NOMO-1 treated with dmso at 0.1 percent for 144 hours (cell line): Measurements from ENCODE around the gene ZMPSTE24.

Experiments used
- DNase-seq: peaks from one replicate; lab custom pipeline; 2025; ENCODE audit not compliant: unreplicated experiment; lab: John Stamatoyannopoulos, UW

Gene ZMPSTE24

DNA sequence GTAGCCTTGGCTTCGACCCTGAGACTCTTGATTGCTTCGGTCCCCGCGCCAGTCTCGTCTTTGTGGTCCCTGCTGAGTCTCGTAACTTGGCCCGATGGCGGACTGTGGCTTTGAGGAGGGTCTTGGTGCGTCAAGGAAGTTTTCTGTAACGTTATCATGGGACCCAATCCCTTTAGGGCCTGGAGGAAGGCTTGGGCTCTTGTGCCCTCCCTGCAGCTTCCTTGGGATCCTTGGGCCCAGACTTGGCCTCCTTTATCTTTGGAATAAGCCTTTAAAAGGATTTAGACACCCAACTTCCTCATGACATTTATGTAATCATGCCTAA lies 371 bp downstream of the ZMPSTE24 start:
- DNase-seq: no peak

DNA sequence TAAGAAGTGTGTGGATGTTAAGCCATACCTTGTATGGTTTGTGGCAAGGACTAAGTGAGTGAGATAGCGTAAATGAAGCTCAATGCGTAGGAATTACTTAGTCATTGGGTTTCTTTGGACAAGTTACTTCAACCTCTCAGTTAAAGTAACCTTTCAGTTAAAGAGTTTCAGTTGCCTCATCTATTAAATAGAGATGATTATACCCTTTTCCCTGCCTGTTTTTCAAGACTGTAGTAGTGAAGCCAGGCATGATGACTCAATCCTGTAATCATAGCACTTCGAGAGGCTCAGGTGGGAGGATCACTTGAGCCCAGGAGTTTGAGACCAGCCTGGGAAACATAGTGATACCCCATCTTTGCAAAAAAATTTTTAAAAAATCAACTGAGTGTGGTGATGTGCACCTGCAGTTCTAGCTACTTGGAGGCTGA lies 6.3 kb downstream of the ZMPSTE24 start:
- no peak for DNase-seq

DNA sequence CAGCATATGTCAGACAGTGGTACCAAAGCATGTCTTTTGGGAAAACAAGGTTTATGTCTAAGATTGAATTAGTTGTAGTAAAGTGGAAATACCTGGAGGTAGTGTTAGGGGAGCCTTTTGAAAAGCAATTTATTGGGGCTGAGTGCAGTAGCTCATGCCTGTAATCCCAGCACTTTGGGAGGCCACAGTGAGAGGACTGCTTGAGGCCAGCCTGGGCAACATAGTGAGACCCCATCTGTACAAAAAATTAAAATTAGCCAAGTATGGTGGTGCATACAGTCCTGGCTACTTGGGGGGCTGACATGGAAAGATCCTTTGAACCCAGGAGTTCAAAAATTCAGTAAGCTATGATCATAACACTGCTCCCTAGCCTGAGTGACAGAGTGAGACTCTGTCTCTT lies 7.3 kb downstream of the ZMPSTE24 start:
- DNase-seq: no peak

DNA sequence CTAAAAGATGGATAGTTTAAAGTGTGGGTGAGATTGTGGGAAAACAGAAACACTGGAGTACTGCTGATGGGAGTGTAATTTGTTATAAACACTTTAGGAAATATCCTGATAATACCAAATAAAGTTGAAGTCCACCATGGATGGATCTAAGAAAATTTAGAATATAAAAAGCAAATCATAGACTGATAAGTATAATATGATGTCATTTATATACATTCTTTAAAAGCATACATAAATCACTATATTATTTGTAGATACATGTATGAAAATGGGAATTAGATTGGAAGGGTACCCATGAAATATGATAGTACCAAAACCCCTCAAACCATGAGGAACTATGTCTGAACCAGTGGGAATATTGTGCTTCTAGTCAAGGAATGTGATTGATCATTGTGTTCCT lies 7.9 kb downstream of the ZMPSTE24 start:
- DNase-seq: no peak

DNA sequence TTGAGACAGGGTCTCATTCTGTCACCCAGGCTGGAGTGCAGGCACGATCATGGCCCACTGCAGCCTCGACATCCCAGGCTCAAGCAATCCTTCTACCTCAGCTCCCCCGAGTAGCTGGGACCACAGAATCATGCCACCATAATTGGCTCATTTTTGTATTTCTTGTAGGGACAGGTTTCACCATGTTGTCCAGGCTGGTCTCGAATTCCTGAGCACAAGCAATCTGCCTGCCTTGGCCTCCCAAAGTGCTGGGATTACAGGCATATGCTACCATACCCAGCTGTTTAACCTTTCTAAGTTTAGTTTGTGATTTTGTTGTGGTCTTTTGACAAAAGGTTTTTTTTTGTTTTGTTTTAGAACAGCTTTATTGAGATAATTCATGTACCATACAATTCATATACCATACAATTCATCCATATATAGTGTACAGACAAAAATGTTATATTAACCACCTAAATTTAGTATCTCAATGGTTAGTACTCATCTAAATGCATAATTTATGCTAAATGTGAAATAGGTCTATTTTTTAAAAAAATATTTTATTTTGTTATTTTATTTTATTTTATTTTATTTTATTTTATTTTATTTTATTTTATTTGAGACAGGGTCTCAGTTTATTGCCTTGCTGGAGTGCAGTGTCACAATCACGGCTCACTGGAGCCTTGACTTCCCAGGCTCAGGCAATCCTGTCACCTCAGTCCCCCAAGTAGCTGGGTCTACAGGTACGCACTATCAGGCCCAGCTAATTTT lies 8.9 kb downstream of the ZMPSTE24 start:
- no peak for DNase-seq

DNA sequence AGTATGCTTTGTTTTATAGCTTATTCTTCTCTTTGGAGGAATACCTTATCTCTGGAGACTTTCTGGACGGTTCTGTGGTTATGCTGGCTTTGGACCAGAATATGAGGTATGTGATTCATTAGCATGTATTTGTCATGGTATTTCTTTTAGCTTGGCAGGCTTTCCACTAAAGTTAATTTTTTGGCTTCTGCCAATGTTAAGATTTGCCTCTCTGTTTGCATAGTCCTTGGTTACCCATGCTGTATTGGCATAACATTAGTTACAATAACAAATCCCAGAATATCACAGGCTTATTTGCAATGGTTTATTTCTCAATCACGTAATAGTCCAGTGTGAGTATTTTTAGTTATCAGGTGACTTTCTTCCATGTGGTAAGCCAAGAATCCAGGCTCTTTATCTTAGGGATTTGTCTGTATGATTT lies 9.7 kb downstream of the ZMPSTE24 start:
- DNase-seq: no peak

DNA sequence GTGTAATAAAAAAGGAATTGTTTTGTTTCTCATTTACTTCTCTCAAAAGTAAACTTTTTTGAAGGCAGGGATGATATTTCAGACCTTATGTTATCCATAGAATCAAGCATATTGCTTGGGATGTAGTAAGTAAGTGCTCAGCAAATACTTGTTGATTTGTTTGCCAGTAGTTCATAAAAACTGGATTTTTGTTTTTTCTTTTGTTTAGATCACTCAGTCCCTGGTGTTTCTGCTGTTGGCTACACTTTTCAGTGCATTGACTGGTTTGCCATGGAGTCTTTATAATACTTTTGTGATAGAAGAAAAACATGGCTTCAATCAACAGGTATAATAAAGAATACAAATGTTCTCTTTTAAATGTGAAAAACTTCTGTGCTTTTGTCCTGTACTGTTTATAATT lies 10.2 kb downstream of the ZMPSTE24 start:
- no peak for DNase-seq

DNA sequence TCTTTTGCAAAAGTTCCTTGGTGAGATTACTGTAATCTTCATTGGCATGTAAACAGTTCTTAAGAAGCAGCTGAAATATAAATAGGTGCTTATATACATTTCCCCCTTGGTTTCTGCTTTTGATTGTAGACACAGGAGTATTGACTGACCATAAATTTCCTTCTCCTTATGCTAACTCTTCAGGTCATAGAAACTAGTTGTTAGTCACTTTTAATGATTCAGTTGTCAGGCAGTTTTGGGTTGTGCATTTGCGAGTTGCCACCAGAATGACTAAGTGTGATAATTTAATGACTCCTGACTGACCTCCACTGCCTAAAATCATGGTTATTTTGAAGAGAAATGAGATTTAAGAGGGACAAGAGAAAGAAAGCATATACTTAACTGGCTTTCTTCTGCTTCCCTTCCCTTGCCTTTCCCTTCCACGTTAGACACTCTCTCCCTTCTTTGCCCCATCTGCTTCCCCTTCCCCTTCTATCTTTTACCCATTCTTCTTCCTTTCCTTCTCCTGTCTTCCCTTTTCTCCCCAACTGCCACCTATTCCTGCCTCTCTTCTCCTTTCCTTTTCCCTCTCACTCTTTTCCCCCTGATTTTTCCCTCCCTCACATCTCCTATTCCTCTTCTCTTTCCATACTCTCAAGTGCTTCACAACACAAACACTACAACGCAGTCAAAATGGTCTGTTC lies 12.3 kb downstream of the ZMPSTE24 start:
- DNase-seq: no peak

DNA sequence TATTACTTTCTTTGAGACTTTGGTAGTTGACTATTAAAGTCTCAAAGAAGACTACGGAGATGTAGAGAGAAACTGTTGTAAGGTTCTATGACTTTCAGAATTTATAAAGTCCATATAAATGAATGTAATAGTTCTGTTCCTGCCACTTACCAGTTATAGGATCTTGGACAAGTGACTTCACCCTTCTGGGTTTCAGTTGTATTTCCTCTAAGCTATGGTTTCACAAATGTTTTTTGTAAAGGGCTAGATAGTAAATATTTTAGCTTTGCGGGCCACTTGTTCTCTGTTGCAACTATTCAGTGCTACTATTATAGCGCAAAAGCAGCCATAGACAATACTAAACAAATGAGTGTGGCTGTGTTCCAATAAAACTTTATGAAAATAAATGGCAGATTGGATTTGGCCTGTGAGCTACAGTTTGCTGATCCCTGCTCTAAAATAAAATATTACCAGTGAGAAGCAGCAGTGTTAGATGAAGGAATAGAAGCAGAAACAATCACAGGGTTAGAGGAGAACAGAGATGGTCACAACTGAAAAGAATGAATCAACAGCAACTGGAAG lies 14.7 kb downstream of the ZMPSTE24 start:
- no peak for DNase-seq

DNA sequence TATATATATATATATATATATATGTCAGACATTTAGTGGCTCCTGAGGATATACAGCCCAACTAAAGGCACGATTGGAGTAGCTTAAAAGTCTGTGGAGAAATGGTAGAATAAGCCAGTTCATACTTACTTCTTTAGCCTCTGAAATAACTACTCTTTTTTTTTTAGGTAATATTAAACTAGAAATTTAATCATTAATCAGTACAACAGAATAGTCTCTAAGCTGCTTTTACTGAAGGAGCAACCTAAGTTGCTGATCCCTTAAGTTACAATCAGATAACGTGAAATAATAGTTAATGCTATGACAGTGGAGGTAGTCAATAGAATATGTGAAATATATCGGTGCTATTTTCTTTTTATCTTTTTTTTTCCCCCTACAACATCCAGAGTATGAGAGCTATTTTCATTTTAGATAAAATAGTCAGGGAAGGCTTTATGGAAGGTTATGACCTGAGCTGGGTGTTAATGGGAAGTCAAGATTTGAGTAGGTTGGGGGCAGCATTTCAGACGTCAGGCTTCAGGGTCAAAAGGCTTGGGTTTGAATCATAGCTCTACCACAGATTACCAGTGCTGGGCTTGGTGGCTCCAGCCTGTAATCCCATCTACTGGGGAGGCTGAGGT lies 15.6 kb downstream of the ZMPSTE24 start:
- DNase-seq: no peak

DNA sequence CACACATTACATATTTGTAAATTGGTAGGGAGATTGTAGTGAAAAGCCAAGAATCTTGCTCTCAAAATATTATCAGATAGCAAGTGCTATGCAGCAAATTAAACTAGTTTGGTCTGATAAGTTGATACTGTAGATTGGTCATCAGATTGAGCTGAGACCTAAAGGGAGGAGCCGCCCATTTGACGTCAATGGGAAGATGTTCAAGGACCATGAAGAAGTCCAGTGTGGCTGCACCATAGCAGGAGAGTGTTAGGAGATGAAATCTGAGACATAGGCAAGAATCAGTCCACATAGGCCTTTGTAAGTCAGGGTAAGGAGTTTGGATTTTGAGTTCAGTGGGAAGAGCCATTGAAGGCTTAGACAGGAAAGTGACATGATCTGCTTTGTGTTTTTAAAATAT lies 16.3 kb downstream of the ZMPSTE24 start:
- no peak for DNase-seq

DNA sequence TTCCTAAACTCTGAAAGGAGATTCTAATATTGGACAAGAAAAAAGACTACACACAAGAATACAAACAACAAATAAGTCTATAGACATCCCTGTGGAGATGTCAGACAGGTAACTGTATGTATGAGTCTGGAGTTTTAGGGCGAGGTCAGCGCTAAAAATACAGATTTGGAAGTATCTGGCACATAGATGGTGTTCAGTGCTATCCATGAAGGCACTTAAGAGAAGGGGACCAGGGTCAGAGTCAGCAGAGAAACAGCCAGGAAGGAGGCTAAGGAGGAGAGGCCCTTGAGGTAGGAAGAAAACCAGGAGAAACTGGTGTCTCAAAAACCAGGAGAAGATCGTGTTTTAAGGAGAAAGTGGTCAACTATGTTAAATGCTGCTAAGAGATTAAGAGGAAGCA lies 18.1 kb downstream of the ZMPSTE24 start:
- DNase-seq: no peak

DNA sequence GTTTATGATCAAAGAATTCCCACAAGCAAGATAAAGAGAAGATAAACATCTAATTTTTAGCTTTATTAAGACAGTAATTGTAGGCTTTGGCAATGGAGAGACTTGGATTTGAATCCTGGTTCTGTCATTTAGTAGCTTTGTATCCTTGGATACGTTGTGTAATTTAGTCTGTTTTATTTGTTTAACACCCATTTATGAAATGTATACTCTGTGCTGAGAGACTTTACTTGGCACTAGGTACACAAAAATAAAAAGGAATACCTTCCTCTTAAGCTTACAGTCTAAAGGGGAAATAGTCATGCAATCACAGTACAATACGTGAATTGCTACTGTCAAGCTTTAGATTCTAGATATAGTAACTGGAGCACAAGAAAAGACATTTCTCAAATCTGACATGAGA lies 23.8 kb downstream of the ZMPSTE24 start:
- DNase-seq: no peak

DNA sequence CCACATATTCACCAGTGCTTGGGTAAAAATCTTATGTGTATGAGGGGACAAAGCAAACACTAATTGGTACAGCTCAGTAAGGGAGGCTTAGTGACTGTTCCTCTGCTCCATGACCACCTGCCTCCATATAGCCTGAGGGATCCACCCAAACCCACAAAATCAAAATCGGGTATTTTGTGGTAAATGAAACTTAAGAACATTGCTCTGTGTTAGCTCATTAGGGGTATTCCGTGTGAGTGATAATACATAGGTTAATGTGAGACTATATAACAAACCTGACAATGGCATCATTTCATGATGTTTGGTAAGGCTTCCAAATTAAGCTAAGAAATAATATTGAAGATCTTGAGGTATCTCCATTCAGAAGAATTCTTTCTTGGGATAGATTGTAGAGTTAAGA lies 33.3 kb downstream of the ZMPSTE24 start:
- DNase-seq: no peak

DNA sequence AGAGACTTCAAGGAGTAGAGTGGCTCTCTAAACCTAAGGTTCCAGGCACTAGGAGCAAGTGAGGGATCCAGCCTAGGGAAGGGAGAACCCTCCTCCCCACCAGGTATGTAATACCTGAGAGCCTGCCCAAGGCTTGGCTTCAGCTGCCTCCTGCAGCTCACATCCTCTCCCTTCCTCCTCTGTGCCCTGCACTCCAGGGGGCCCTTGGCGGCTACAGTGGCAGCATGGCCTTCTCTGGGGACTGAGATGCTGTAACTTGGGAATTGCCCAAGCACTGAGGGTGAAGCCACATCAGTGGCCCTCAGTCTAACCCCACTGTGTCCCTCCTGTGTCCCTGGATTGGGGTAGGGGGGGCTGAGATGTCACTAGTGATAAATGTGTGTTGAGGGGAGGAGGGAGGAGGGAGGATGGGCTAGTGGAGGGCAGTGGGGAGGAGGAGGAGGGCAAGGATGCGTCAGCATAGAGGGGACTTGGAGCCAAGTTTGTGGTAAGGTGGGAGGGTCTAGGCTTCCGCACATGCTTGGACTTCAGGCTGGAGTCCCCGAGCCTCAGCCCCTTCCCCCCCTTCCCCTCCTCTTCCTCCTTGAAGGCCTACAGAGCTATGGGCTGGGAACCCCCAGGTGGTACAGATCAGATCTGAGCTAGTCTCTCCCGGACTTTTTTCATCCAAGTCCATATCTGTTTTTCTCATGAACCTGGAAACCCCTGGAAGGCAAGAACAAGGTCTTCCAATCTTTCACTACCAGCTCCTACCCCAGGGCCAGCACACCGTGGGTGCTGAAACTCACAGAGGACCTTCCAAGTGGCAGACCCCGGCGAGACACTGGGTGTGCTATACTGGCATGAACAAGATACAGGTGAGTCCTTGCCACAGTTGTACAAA lies 41.6 kb downstream of the ZMPSTE24 start:
- DNase-seq: no peak

DNA sequence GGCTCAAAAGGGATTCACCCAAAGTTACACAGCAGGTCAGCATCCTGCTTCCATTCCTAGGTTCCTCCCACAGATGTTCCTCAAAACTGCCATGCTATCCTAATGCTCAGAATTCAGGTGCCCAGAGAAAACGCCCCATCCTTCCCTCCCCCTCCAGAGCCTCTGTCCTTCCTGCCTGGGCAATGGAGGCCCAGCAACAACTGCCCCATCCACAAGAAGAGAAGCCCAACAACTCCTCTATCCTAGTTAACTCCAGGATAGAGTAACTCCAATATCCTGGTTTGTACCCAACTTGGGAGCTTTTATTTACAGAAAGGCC lies 42.2 kb downstream of the ZMPSTE24 start:
- DNase-seq: no peak

DNA sequence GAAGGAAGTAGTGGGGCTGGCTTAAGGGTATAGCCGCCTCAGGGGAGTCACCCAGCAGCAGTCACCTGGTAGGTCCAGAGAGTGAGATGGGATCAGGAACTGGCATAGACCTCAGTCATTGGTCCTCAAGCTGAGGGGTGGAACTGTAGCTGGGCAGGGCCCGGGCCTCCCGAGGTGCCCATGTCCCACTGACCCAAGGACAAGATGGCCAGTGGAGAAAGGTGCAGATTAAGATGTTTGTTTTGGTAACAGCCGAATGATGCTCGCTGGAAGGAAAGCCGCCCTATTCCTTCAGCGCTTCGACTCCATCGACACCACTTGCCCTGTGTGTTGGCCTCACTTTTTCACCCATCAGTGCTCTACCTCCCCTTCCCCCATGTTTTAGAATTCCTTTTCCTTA lies 42.6 kb downstream of the ZMPSTE24 start:
- DNase-seq: no peak

DNA sequence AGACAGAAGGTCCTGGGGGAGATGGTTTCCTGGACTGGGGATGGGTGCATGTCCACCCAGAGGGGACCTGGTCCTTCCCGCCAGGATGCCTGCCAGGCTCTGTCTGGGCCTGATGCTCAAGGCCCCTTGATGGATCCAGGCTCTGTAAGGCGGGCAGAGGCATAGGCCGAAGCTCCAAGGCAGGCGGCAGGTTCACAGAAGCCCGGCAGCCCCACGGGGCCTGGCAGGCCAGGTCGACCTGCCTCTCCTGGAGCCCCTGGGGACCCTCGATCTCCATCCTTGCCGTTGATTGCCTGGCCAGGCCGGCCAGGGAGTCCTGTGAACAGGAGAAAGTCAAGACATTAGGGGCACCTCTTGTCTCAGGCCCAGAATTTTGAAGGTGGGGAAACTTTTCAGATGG lies 43.0 kb downstream of the ZMPSTE24 start:
- no peak for DNase-seq

DNA sequence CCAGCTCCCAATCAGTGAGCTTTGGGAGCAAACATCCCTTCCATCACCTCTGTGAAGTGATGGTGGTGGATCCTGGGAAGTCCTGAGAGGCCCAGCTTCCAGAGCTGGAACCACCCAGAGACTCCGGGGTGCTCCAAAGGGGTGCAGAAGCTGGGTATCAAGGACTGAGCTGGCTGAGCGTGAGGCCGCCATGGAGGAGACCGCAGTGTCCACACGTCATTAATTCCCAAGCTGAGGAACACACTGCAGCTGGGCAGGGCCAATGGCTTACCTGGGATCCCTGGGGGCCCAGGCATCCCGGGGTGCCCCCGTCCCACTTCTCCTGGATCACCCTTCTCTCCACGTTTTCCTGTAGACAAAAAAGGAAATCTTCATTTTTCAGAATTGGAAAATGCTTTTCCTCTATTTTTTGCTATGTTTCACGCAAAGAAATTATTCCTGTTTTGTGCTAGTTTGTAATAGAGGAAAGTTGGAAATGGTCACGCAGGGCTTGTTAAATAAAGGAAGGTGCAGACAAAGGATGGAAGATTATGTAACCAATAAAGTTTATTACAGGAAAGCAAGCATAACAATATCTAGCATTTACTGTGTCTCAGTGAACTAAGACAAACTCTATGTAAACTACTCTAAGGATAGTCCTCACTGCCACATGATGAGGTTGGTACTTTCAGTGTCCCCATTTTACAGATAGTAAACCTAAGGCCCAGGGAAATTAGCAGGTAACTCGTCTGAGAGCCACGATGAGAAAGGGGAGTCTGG lies 43.7 kb downstream of the ZMPSTE24 start:
- no peak for DNase-seq

DNA sequence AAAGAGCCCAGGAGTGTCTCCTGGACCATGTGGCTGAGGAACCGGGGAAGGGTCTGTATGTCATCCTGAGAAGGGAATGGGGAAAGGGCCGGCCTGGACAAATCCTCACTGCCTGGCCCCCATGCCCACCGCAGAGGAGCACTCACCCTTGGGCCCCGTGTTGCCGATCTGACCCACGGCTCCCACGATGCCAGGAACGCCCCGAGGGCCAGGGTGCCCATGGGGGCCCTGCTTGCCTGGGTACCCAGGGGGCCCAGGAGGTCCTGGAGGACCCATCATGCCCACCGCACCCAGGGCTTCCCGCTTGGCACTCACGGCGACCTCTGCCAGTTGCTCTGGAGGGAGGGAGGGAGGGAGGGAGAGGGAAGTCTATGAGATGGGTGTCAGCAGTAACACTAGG lies 44.4 kb downstream of the ZMPSTE24 start:
- DNase-seq: no peak
